Right ventricle myocardium superior (tissue), 1 donor: ENCODE measurements around the gene GLMP. TPM values are rescaled to one million over a fixed set of nuclear protein-coding genes. Genes with fewer than 3 reads are reported as not detected.

ENCODE experiments used
- total RNA-seq: library from RNA; stranded (reverse); fragmentation: NEBNext Ultra II Directional; extraction: Animal tissue kit (Norgen Biotek cat#: 25700); gene quantifications from one replicate; pipeline ENCODE4 v1.2.1, GENCODE V29; 2021
- donor health status: DM: no; HTN: yes; CAD: no; lungs with severe emphysema.

Gene GLMP
- total RNA-seq, 1 donor from 2014 or later = 14.1 TPM

Other genes with a start within 250 kb of the GLMP start
- gene UBQLN4, start 241.9 kb downstream of the GLMP start, total RNA-seq = 30.4 TPM
- 64.4 TPM for gene LAMTOR2, start 240.9 kb downstream of the GLMP start, total RNA-seq
- not detected for gene RAB25, start 234.5 kb downstream of the GLMP start, total RNA-seq
- 0.16 TPM for gene MEX3A, start 213.2 kb downstream of the GLMP start, total RNA-seq
- 270 TPM for gene LMNA, start 181.0 kb downstream of the GLMP start, total RNA-seq
- 1.4 TPM for gene SEMA4A, start 142.1 kb downstream of the GLMP start, total RNA-seq
- 15.8 TPM for gene SLC25A44, start 101.6 kb downstream of the GLMP start, total RNA-seq
- 64.8 TPM for gene PMF1, start 82.7 kb downstream of the GLMP start, total RNA-seq
- gene BGLAP, start 53.5 kb downstream of the GLMP start, total RNA-seq = 0.83 TPM
- gene PAQR6, start 47.6 kb downstream of the GLMP start, total RNA-seq = 0.51 TPM
- gene SMG5, start 12.9 kb downstream of the GLMP start, total RNA-seq = 82.4 TPM
- gene TMEM79, start 11.4 kb downstream of the GLMP start, total RNA-seq = 1.3 TPM
- not detected for gene VHLL, start 3.6 kb upstream of the GLMP start, total RNA-seq
- gene CCT3, start 42.6 kb upstream of the GLMP start, total RNA-seq = 128 TPM
- not detected for gene TSACC, start 42.8 kb upstream of the GLMP start, total RNA-seq
- gene RHBG, start 73.5 kb upstream of the GLMP start, total RNA-seq = not detected
- gene MEF2D, start 205.1 kb upstream of the GLMP start, total RNA-seq = 96.6 TPM